WERI-Rb-1 (cell line): Measurements from ENCODE around the gene GRAMD1A.
"Not testable (repeated sequence)": the region's sequence is repeated elsewhere in the genome, so short reads cannot be mapped to it uniquely, and the experiment has no call there.

Experiments used
- DNase-seq: peaks from one replicate; pipeline ENCODE4 v3.0.0-alpha.2; 2020
- H3K27ac ChIP-seq: fragments of 250-450 bp; sonication (Bioruptor Pico); 2 replicates; pipeline ENCODE4 v1.5.1; 2020; ENCODE audit warnings: mild to moderate bottlenecking, moderate library complexity
- H3K27me3 ChIP-seq: fragments of 250-450 bp; sonication (Bioruptor Pico); 2 replicates; pipeline ENCODE4 v1.5.1; 2021; ENCODE audit warnings: mild to moderate bottlenecking, low read depth, moderate library complexity; ENCODE audit not compliant: insufficient read depth, severe bottlenecking
- H3K36me3 ChIP-seq: fragments of 250-450 bp; sonication (Bioruptor Pico); 2 replicates; pipeline ENCODE4 v1.5.1; 2020; ENCODE audit warnings: mild to moderate bottlenecking, moderate library complexity
- H3K4me3 ChIP-seq: 2 replicates; pipeline ENCODE4 v1.5.1; 2011; ENCODE audit warnings: low read depth, mild to moderate bottlenecking, control low read depth, low read length
- H3K9me3 ChIP-seq: fragments of 250-450 bp; sonication (Bioruptor Pico); 2 replicates; pipeline ENCODE4 v1.5.1; 2021; ENCODE audit warnings: mild to moderate bottlenecking, moderate library complexity; ENCODE audit not compliant: severe bottlenecking
- TF ChIP-seq, protein P1 (sequence below): IDR thresholded peaks from 2 replicates; pipeline ENCODE4 v1.5.1; 2011; ENCODE audit warnings: low read depth, mild to moderate bottlenecking, control low read depth, inconsistent platforms, low read length

GRAMD1A gene

DNA sequence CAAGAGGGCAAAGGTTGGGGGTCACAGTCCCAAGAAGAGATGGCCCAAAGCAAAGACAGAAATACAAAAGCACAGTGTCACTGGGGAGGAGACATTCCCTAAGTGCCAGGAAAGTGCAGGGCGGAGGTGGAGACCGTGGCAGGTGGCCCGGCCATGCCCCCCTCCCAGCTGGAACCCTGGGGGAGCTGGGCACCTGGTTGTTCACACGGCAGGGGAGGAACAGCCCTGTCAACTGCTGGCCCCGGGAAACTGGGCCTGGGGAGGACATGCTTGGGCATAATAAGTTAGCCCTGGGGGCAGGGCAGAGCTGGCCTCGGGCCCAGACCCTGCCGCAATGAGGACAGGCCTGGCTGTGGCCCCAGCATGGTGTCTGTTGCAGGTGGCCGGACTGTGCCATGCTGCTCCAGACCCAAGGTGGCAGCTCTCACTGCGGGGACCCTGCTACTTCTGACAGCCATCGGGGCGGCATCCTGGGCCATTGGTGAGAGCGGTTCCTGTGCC lies 48.8 kb downstream of the GRAMD1A start:
- H3K27ac ChIP-seq, result no peak overlapping the region
- no peaks in the 10 kb centered on the region for H3K27me3 ChIP-seq
- no peak overlapping the region for H3K4me3 ChIP-seq
- TF ChIP-seq, protein P1, sequence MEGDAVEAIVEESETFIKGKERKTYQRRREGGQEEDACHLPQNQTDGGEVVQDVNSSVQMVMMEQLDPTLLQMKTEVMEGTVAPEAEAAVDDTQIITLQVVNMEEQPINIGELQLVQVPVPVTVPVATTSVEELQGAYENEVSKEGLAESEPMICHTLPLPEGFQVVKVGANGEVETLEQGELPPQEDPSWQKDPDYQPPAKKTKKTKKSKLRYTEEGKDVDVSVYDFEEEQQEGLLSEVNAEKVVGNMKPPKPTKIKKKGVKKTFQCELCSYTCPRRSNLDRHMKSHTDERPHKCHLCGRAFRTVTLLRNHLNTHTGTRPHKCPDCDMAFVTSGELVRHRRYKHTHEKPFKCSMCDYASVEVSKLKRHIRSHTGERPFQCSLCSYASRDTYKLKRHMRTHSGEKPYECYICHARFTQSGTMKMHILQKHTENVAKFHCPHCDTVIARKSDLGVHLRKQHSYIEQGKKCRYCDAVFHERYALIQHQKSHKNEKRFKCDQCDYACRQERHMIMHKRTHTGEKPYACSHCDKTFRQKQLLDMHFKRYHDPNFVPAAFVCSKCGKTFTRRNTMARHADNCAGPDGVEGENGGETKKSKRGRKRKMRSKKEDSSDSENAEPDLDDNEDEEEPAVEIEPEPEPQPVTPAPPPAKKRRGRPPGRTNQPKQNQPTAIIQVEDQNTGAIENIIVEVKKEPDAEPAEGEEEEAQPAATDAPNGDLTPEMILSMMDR, result no peak
- H3K36me3 ChIP-seq, result peaks cover 5% of the 10 kb centered on the region
- no peaks in the 10 kb centered on the region for H3K9me3 ChIP-seq
- no peak for DNase-seq

DNA sequence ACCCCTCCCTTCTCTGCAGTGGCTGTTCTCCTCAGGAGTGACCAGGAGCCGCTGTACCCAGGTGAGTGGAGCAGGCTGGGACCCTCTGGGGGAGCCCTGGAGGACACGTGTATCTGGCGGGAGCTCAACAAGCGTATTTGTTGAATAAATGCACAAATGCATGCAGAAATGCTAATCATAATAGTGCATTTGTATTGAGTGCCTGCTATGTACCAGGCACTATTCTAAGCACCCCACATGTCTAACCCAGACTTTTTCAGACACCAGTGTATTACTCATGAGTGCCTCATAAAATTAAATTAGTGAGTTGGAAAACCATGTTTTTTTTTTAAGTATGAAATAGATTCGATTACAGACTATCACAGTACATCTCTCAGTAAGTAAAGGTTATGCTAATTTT lies 49.3 kb downstream of the GRAMD1A start:
- TF ChIP-seq, protein P1, result no peak
- no peak for DNase-seq
- Histone ChIP-seq H3K4me3 (no peak overlapping the region), H3K9me3 (no peaks in the 10 kb centered on the region), H3K27ac (no peak overlapping the region), H3K27me3 (no peaks in the 10 kb centered on the region), H3K36me3 (peaks cover 5% of the 10 kb centered on the region)

GRCh38 chr19:35050662-35051061 lies 50.5 kb downstream of the GRAMD1A start:
- H3K4me3 ChIP-seq, DNase-seq, H3K36me3 ChIP-seq, H3K9me3 ChIP-seq, H3K27me3 ChIP-seq, H3K27ac ChIP-seq: not testable (repeated sequence)

DNA sequence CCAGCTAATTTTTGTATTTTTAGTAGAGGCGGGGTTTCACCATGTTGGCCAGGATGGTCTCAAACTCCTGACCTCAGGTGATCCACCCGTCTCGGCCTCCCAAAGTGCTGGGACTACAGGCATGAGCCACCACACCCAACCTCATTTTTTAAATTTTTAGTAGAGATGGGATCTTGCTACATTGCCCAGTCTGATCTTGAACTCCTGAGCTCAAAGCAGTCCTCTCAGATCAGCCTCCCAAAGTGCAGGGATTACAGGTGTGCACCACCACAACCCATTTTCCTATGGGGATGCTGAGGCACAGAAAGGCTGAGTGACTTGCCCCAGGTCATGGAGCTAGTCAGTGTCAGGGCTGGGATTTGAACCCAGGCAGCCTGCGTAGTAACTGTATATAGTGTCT lies 51.1 kb downstream of the GRAMD1A start:
- not testable (repeated sequence) for DNase-seq, H3K36me3 ChIP-seq

GRCh38 chr19:35051796-35052195 lies 51.7 kb downstream of the GRAMD1A start:
- no peaks in the 10 kb centered on the region for H3K9me3 ChIP-seq
- no peak overlapping the region for H3K4me3 ChIP-seq
- H3K27ac ChIP-seq, result no peak overlapping the region
- TF ChIP-seq, protein P1, result no peak
- no peak for DNase-seq
- H3K36me3 ChIP-seq, result peaks cover 3% of the 10 kb centered on the region
- H3K27me3 ChIP-seq, result no peaks in the 10 kb centered on the region

More for the DNA sequence above, 51.1 kb downstream of the GRAMD1A start:
- not testable (repeated sequence) for H3K4me3 ChIP-seq, H3K9me3 ChIP-seq, H3K27me3 ChIP-seq, H3K27ac ChIP-seq

- no peaks in the 10 kb centered on the region for H3K9me3 ChIP-seq
- H3K27me3 ChIP-seq, result no peaks in the 10 kb centered on the region
- peaks cover 3% of the 10 kb centered on the region for H3K36me3 ChIP-seq
- no peak for DNase-seq
- no peak overlapping the region for H3K4me3 ChIP-seq
- no peak overlapping the region for H3K27ac ChIP-seq
- TF ChIP-seq, protein P1, result no peak
These were observed 52.6 kb downstream of the GRAMD1A start for GRCh38 chr19:35052599-35053190.

- no peak for DNase-seq
- no peaks in the 10 kb centered on the region for H3K27me3 ChIP-seq
- no peak overlapping the region for H3K4me3 ChIP-seq
These were observed 53.7 kb downstream of the GRAMD1A start for GRCh38 chr19:35053667-35054293.

More at GRCh38 chr19:35053667-35054293, 53.7 kb downstream of the GRAMD1A start:
- TF ChIP-seq, protein P1, result no peak
- Histone ChIP-seq H3K9me3 (no peaks in the 10 kb centered on the region), H3K27ac (no peak overlapping the region), H3K36me3 (peaks cover 3% of the 10 kb centered on the region)
